Daoy (cell line): ENCODE data around the gene CENPC. TPM values are rescaled to one million over a fixed set of nuclear protein-coding genes. Genes with fewer than 3 reads are reported as not detected.
"Not testable (repeated sequence)": the region's sequence is repeated elsewhere in the genome, so short reads cannot be mapped to it uniquely, and the experiment has no call there.

Experiments used
- DNase-seq: peaks from one replicate; pipeline ENCODE4 v3.0.0-alpha.2; 2015; ENCODE audit warnings: low read depth
- total RNA-seq: library from RNA; depleted of rRNA; stranded (reverse); fragments of >200 nt; shearing (Covaris generic); gene quantifications from 2 replicates; pipeline ENCODE4 v1.2.3, GENCODE V29; 2014

Gene CENPC
- total RNA-seq, 1 experiment from 2014 or later = 8.3 TPM

DNA sequence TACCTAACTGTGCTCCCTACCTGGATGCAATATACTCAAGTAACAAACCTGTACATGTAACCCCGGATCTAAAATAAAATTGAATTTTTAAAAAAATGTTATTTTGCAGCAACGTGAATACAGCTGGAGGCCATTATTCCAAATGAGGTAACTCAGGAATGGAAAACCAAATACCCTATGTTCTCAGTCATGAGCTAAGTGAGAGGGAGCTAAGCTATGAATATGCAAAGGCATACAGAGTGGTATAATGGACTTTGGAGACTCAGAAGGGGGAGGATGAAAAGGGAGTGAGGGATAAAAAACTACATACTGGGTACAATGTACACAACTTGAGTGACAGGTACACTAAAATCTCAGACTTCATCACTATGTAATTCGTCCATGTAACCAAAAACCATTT is 78.6 kb downstream of the CENPC start:
- DNase-seq = no peak

DNA sequence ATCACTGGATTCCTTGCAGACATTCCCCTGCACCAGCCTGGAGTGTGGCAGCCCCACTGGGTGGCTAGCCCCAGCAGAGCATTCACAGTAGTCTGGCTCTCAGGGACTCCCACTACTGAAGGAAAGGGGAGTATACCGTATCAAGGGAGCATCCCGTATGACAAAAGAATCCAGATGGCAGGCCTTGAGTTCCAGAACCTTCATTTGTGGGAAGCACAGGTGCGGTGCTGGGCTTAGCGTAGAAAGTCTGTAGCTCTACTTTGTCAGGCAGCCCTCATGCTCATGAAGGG is 79.6 kb downstream of the CENPC start:
- no peak for DNase-seq

DNA sequence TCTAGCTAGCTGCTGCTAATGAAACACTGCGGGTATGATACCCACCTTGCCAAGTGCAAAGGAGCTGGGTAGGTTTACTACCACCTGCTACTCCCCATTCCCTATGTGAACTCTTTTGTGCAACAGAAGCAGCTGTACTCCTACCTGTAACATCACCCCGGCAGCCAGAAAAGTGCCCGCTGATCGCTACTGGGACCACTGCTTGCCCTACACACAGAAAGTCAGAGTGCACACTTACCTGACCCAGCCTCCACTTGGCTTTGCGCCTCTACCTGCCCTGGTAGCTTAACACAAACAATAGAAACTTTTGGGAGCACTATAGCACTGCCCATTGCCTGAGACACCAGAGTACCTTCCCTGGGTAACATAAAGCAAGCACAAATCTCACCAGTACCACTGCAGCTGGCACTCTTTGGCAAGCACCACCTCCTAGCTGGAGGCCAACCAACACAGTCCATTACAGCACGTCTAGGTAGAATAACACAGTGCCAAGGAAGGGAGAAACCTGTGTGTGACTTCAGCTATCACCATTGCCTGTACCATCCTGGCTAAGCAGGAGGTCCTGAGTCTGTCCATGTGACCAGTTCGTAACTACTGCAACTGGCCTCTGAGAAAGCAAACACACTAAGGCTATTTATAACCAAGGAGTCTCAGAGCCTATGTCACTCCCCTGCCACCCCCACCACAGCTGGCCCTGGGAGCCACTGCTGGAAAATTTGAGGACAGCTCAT is 80.1 kb downstream of the CENPC start:
- DNase-seq = no peak

DNA sequence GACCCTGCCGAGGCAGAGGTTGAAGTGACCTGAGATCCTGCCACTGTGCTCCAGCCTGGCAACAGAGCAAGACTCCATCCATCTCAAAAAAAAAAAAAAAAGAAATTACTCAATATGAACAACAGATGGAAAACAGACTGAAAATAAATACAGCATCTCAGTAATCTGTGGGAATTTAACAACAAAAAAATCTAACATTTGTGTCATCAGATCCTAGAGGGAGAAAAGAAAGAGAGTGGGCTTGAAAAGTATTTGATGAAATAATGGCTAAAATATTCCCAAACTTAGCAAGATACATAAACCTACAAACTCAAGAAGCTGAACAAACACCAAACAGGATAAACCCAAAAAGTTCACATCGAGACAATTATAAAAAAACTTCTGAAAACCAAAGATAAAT is 84.7 kb downstream of the CENPC start:
- no peak for DNase-seq

DNA sequence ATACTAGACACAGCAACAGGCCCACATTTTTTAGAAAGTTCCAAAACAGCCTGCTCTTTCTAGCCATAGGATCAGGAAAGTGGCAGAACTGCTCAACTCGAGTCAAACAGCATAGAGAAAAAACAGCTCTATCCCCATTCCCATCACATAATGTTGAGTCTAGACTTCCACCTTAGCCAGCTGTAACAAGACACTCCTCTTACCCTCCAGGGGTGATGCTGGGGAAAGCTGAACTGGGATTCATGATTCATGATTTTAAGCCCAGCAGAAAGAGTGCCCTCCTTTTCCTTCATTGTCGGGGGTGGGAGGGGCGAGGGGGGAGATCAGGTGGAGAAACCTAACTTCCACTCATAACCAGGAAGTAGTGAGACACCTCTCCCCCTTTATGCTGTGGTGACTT is 86.1 kb downstream of the CENPC start:
- no peak for DNase-seq

DNA sequence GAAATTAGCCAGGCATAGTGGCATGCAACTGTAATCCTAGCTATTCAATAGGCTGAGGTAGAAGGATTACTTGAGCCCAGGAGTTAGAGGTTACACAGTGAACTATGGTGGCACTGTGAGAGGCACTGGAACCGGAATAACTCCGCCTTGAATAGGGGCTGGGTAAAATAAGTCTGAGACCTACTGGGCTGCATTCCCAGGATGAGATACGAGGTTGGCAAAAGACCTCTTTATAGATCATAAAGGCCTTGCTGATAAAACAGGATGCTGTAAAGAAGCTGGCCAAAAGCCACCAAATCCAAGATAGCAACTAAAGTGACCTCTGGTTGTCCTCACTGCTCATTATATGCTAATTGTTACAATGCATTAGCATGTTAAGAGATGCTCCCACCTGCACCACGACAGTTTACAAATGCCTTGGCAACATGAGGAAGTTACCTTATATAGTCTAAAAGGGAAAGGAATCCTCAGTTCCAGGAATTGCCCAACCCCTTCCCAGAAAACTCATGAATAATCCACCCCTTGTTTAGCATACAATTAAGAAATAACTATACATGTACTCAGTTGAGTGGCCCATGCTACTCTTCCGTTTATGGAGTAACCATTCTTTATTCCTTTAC is 88.6 kb downstream of the CENPC start:
- no peak for DNase-seq

DNA sequence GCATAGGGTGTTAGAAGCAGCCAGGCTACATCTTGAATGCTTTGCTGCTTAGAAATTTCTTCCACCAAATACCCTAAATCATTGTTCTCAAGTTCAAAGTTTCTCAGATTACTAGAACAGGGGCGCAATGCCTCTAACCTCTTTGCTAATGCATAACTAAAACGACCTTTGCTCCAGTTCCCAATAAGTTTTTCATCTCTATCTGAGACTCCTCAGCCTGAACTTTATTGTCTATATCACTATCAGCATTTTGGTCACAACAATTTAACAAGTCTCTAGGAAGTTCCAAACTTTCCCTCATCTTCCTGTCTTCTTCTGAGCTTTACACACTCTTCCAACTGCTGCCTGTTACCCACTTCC is 92.5 kb downstream of the CENPC start:
- not testable (repeated sequence) for DNase-seq

DNA sequence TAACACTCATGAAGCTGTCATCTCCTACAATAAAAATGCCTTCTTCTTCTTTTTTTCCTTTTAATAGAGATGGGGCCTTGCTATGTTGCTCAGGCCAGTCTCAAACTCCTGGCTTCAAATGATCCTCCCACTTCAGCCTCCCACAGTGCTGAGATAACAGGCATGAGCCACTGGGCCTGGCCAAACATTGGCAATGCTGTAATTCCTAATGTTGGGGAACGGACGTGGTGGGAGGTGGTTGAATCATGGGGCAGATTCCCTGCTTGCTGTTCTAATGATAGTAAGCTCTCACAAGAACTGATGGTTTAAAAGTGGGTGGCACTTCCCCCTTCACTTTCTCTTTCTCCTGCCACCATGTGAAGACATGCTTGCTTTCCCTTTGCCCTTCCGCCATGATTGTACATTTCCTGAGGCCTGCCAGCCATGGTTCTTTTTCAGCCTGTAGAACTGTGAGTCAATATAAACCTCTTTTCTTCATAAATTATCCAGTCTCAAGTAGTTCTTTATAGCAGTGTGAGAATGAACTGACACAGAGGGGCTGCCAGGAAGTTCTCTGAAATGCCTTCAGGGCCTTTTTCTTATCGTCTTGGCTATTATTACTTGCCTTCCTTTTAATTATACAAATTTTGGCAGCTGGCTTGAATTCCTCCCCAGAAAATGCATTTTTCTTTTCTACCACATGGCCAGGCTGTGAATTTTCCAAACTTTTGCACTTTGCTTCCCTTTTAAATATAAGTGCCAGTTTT is 93.0 kb downstream of the CENPC start:
- DNase-seq = peak; percentile 55

DNA sequence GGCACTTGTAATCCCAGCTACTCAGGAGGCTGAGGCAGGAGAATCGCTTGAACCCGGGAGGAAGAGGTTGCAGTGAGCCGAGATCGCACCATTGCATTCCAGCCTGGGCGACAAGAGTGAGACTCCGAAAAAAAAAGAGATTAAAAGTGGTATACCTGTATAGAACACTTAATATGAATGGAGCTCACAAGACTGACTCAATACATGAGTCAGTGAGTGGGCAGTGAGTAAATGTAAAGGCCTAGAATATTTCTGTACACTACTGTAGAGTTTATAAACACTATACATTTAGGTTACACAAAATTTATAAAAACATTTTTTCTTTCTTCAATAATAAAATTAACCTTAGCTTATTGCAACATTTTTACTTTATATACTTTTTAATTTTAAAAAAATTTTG is 93.8 kb downstream of the CENPC start:
- DNase-seq = peak; percentile 25

DNA sequence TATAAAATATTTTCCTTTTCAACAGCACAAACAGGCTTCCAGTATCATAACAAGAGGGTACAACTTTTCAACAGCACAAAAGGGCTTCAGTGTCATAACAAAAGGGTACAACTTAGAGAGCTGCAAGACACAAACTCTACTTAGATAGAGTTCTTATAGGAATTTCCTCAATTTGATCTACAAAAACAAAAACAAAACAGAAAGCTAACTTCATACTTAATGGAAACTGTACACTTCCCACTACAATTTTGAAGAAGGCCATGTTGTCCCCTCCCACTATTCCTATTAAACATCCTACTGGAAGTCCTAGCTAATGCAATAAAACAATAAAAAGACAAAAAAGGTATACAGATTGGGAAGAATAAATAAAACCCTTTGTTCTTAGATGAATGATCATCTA is 96.7 kb downstream of the CENPC start:
- DNase-seq = no peak

DNA sequence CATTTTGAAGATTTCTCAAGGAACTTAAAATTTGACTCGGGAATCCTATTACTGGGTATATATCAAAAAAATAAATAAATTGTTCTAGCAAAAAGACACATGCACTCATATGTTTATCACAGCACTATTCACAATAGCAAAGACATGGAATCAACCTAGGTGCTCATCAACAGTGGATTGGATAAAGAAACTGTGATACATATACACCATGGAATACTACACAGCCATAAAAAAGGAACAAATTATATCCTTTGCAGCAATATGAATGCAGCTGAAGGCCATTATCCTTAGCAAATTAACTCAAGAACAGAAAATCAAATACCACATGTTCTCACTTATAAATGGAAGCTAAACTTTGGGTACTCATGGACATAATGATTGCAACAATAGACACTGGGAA is 97.4 kb downstream of the CENPC start:
- DNase-seq = no peak

DNA sequence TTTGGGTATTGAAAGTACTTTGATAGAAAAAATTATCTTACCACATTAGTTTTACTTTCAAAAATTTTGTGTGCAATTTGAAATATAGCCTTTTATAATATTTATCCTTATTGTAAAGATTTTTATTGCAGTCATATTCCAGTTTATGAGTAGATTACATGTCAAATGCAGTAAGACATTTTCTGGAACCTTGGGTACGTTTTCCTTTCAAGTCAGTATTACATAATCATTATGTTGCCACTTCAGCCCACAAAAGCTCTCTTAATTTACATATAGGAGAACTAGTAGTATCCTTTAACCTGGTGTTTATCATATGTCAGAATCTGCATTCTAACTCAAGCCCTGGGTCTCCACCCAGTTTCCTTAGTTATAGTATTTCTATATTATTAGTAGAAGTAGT is 98.5 kb downstream of the CENPC start:
- no peak for DNase-seq

DNA sequence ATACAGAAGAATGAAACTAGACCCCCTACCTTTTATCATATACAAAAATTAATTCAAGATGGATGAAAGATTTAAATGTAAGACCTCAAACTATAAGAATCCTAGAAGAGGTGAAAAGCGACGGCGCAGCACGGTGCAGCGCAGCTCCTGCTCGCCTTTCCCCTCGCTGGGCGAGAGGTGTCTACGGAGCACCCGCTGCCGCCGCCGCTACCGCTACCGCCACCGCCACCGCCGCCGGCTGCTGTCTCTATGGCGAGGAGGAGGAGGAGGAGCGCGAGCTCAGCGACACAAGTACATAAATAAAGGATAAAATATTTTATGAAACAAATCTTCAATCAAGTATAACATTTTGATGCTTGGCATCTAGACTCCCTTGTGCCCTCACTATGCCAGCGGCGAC is 99.4 kb downstream of the CENPC start:
- not testable (repeated sequence) for DNase-seq

DNA sequence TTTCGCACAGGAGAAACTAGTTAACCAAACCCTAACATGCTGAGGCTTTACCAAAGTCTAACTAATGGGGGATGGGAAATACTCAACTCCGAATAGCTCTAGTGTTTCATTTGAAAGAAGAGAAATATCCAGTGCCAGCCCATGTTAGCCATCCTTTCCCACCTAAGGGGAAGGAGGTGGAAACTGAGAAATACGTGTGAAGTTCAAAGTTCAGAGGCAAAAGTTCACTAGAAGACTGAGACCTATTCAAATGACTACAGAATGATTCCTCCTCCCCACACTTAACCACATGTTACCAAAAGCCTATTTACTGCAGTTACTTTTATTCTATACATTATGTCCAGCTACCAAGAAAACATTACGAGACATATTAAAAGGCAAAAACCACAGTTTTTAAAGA is 106.3 kb downstream of the CENPC start:
- no peak for DNase-seq

DNA sequence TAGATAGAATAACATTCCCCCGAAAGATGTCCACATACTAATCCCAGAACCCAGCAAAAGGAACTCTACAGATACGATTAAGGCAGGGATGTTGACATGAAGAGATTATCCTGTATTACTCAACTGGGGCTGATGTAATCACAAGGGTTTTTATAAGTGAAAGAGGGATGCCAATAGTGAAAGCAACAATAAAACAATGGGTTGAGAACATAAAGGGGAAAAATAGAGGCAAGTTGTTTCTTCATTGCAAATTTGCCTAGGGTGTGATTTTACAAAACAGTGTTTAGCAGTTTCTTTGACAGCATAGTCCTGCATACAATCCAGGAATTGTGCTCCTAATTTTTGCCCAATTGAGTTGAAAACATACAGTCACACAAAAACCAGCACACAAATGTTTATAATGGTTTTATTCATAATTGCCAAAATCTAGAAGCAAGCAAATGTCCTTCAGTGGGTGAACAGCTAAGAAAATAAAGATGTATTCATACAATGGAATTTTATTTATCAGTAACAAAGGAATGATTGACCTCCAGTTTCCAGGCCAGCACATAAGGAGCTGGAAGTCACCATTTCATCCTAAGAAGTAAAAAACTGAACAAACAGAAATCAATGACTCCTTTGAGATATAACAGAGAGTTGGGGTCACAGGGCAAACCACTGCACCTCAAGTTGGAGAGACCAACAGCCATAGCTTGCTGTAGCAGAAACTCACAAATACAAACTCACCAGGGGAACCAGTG is 107.2 kb downstream of the CENPC start:
- no peak for DNase-seq

DNA sequence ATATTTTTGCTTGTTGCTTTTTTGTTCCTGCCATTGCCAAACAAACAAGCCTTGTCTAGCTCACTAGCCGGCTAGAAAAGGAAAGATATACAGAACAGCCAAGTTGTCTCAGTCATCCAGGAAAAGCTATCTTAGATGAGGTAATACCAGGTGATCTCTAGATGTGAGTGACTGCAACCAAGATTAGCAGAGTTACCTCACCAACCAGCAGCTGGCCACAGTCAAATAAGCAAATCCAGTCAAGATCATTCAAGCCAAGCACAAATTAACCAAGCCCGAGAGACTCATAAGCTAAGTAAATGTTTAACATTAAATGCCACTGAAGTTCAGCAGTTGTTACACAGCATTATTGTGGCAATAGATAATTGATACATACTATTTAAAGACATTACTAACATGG is 108.6 kb downstream of the CENPC start:
- no peak for DNase-seq

DNA sequence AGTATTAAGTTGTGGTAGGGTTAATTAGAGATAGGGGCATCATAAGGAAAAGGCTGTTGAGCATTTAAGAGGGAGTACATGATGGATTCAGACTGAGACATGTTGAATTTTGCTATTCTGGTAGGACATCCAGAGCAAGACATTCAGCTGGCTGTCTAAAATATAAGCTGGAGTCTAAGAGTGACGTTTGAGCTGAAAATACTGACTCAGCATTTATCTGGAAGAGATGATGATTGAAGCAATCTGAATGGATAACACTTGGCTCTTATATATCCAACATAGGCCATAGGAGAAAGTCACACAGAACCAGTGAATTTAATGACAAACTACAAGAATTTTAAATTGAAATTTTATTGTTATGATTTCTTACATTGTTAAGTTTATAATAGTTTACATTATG is 114.3 kb downstream of the CENPC start:
- DNase-seq = no peak

DNA sequence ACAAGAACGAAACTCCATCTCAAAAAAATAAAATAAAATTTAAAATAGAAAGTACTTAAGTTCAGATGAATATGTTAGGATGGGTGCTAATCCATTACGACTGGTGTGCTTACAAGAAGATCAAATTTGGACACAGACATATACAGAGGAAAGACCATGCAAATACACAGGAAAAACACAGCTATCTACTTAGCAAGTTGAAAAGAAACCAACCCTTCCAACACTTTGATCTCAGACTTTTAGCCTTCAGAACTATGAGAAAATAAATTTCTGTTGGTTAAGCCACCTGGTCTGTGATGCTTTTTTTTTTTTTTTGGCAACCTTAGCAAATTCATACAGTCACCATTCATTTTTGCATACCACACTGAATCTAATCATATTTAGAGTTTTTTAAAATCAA is 116.5 kb downstream of the CENPC start:
- DNase-seq = no peak
